Islet precursor cell (in vitro differentiated cells): ENCODE data around the gene RANBP3L.
"Not testable (repeated sequence)": the region's sequence is repeated elsewhere in the genome, so short reads cannot be mapped to it uniquely, and the experiment has no call there.

ENCODE experiments used
- DNase-seq: peaks from one replicate; pipeline ENCODE4 v3.0.0-alpha.2; 2018

Gene RANBP3L

DNA sequence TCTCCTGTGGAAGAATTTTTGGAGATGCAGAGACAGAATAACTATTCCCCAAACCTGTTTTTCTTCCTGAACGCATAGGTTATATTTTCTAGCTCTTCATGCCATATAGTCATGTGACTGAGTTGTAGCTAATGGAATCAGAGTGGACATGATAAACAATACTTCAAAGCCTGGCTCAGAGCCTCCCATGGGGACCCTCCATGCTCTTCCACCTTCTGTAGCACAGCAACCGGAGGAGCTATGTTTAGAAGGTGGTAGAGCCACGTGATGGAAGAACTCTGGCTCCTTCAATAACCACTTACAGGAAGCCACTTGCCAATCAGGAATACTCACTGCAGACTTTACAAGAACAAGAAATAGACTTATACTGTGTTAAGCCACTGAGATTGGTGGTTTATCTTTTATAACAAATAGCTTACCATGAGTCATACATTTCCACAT lies 99.2 kb downstream of the RANBP3L start:
- DNase-seq: no peak

DNA sequence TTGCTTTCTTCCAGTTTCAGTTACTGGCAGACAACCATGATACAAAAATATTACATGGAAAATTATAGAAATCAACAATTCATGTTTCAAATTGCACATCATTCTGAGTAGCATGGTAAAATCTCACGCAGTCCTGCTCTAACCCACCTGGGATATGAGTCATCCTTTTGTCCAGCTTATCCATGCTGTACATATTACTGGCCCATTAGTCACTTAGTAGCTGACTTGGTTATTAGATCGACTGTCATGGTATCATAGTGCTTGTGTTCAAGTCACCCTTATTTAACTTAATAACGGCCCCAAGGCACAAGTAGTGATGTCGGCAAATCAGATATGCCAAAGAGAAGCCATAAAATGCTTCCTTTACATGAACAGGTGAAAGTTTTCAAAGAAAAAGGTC lies 101.2 kb downstream of the RANBP3L start:
- no peak for DNase-seq

DNA sequence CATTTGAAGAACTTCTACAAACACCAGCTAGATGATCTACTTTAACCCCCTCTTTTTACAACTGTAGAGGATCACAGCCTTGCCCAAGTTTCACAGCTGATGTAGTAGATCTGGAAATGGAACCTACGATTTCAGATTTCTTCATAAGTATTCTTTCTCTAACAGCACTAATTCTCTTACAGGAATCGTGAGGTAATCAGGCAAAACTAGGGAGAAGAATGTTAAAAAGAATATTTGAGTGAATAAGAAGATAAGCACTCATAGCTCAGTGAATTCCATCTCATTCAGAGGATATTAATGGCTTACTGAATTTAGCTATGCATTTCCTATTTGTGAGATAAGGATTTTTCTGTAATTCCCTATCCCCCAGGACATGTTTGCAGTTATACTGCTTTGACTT lies 102.1 kb downstream of the RANBP3L start:
- no peak for DNase-seq

DNA sequence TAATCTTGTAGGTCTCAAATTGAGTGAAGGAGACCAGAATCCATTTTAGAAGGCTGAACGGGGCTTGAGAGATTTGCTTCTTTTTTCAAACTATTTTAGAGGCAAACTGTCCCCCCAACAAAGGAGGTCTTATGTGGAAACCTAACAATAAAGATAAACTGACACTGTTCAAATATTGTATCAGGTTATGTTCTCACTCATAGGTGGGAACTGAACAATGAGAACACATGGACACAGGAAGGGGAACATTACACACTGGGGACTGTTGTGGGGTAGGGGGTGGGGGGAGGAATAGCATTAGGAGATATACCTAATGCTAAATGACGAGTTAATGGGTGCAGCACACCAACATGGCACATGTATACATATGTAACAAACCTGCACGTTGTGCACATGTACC lies 102.9 kb downstream of the RANBP3L start:
- not testable (repeated sequence) for DNase-seq
